ENCODE results near the gene PHACTR2.

- TF ChIP-seq CTCF (IDR thresholded peaks at IDR 0.05) (no peak), POLR2A (IDR thresholded peaks at IDR 0.05) (no peak)
Observed at GRCh38 chr6:143828572-143828971, 150.8 kb downstream of the PHACTR2 start.

Measured in upper lobe of left lung (tissue), 4 donors.